HCT116 (cell line): Measurements from ENCODE around the gene RBFOX2.

ENCODE experiments used
- ELF1 ChIP-seq: IDR thresholded peaks from 2 replicates; pipeline ENCODE4 v1.6.1; 2012; ENCODE audit warnings: low read depth, borderline replicate concordance
- EZH2phosphoT487 ChIP-seq: fragments of 200-600 bp; IDR thresholded peaks from 2 replicates; pipeline ENCODE4 v1.6.1; 2018; ENCODE audit warnings: antibody characterized with exemption, borderline replicate concordance
- POLR2A ChIP-seq: IDR thresholded peaks from 2 replicates; pipeline ENCODE4 v1.7.0; 2011; ENCODE audit warnings: borderline replicate concordance; ENCODE audit not compliant: insufficient read depth, insufficient read length; ENCODE audit errors: extremely low read depth
- TF ChIP-seq, protein P1 (sequence below), 3 experiments: fragments of 200-600 bp in 1 of 3; sonication (generic) in 1 of 3; IDR thresholded peaks in 2 of 3; conservative IDR thresholded peaks in 1 of 3; 2 replicates each; pipeline ENCODE4 v1.5.1; 2012 to 2017; ENCODE audit warnings: low read depth in 2 of 3, low read length in 2 of 3, antibody characterized with exemption in 1 of 3, borderline replicate concordance in 1 of 3, control low read depth in 1 of 3, mild to moderate bottlenecking in 1 of 3, mixed read lengths in 1 of 3, mixed run types in 1 of 3, moderate library complexity in 1 of 3; ENCODE audit not compliant: insufficient read depth in 1 of 3
- TF ChIP-seq, protein P2 (sequence below): IDR thresholded peaks from 2 replicates; pipeline ENCODE4 v1.6.1; 2012

DNA sequence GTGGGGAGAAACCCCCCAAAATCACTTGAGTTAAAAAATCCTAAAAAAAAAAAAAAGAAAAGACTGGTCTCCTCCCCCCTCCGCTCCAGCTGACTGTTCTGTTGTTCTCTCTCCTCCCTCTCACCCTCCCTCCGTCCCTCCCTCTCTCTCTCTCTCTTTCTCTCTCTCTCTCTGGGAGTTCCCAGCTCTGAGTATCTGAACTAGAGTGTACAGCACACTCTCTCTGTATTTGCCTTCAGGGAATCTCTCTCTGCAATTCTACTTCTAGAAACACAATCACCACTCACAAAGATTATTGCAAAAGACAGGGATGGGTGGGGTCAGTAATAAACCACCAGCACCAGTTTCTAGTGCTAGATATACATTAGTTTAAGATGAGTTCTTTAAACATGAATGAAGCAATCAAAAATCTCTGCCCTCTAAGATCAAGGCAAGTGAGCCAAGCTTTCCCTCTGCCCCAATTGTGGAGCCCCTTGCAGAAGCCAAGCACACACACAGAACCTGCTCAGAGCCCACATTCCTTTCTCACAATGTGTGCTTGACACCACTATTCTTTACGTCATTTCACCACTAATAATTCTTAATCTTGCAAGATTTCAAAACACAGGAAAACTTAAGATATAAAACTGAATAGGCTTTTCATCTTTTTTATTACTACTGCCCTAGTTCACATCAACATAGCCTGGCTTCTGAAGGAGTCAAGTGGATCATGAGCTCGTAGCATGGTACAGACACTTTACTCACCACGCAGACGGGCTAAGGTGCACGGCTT is 133.5 kb downstream of the RBFOX2 start:
- TF ChIP-seq EZH2phosphoT487 (no peak), POLR2A (no peak), ELF1 (no peak)
- TF ChIP-seq, protein P1, sequence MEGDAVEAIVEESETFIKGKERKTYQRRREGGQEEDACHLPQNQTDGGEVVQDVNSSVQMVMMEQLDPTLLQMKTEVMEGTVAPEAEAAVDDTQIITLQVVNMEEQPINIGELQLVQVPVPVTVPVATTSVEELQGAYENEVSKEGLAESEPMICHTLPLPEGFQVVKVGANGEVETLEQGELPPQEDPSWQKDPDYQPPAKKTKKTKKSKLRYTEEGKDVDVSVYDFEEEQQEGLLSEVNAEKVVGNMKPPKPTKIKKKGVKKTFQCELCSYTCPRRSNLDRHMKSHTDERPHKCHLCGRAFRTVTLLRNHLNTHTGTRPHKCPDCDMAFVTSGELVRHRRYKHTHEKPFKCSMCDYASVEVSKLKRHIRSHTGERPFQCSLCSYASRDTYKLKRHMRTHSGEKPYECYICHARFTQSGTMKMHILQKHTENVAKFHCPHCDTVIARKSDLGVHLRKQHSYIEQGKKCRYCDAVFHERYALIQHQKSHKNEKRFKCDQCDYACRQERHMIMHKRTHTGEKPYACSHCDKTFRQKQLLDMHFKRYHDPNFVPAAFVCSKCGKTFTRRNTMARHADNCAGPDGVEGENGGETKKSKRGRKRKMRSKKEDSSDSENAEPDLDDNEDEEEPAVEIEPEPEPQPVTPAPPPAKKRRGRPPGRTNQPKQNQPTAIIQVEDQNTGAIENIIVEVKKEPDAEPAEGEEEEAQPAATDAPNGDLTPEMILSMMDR (IDR thresholded peaks at IDR 0.05 in 2 of 3, conservative IDR thresholded peaks at IDR 0.05 in 1 of 3; ENCODE audit: borderline replicate concordance in 1 of 3, insufficient read depth in 1 of 3, low read depth in 2 of 3, low read length in 2 of 3), result no peak
- TF ChIP-seq, protein P2, sequence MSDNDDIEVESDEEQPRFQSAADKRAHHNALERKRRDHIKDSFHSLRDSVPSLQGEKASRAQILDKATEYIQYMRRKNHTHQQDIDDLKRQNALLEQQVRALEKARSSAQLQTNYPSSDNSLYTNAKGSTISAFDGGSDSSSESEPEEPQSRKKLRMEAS, result no peak
